SKM-1 (cell line): ENCODE data around the gene TXN.
"Not testable (repeated sequence)": the region's sequence is repeated elsewhere in the genome, so short reads cannot be mapped to it uniquely, and the experiment has no call there.

ENCODE experiments used
- DNase-seq: peaks from one replicate; lab custom pipeline; 2025; ENCODE audit not compliant: unreplicated experiment; lab: John Stamatoyannopoulos, UW

TXN gene

DNA sequence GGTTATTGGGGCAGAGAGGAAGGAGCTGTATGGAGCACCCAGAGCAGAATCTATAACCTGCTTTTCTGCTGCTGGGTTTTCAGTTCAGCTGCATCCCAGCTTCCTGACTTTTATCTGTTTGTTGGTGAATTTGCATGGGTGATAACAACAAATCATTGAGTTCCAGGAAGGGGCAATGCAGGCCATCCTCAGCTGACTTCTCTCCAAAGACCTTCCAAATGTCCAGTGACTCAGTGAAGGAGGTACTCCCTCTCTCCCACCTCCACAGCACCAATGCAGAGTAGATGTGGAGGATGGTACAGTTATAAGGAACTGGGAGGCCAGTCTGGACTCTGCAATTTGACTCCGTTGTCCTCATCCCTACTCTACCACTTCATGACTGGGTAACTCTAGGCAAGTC, 1.6 kb upstream of the TXN start:
- no peak for DNase-seq

DNA sequence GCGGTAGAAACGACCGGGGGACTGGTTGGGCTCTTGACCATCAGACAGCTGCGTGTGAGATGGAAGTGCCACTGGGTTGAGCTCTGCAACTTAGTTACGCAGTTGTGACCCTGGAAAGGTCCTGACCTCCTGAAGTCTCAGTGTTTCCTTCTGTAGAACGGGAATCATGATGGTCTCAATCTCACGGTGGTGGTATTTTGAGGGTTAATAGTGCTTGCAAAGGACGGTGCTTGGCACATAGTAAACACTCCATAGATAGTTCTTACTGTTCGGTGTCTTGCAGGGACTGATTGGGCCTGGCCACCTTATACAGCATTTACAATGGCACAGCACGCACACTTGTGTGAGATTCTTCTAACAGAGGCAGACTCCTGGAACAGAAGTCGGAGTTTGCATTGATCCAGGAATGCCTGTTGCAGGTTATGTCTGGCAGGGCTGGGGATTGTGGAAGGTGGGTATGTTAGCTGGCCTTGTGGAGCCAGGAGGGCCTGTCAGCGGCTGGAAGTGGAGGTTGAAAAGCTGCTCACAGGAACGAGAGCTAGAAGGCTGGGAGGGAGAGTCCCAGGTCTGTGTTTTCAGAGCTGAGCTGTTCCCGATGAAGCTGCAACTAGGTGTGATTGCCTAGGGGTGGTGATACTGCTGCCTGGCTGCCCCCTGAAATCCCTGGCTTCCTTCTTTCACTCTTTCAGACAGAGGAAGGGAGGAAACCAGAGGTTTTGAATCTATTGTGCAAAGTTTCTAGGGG, 962 bp upstream of the TXN start:
- DNase-seq = no peak

DNA sequence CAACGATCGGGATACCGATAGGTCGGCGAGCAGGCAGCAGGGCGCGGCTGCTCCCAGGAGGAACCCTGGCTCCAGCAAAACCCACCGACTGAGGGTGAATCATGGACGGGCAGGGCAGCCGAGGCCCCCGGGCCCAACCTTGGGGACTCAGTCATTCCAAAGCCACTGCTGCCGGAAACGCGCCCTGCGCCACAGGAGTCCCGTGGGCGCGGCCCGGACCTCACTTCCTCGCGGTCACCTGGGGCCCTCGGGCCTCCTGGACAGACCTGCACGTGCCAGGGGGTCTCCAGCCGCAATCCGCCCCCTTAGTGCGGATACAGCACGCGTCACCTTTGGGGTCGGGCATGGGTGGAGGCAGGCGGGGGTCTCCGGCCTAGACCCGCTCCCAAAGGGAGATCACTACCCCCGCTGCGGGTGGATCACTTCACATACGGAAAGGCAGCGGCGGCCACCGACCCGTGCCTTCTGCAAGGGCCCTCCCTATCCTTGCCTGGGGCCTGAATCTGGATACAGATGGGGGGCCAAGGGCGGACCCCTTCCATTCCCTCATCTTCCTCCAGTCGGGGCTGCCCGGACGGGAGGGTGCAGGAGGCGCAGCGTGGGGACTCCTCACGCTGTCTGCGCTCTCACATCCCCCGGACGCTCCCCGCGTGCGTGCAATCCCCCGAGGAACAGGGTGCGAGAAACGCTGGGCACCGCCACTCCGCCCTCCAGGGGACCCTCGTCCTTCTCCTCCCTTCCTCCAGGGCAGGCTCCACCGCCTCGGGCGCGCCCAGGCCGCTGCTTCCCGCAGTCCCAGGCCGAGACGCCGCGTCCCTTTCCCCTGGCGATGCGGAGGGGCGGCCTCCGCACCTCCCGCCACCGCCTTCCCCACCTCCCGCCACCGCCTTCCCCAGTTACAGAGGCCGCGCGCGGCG, 586 bp downstream of the TXN start:
- no peak for DNase-seq

DNA sequence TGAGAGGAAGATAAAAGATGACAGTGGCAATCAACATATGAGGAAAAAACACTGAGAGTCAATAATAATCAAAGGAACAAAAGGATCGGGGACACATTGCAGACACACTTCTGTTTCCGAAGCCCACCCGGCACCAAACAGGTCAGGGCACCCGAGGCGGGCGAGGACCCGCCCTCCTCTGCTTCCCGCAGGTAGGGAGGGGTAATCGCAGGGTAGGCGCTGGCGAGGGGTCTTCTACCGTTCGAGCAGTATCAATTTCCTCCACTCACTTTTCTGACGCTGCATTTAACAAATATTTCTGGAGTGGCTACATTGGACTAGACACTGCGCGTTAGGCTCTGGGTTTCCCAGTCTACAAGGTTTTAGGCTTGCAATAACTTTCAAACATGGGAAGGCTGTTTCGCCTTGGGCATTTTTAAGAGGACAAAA, 1.3 kb downstream of the TXN start:
- DNase-seq = no peak

DNA sequence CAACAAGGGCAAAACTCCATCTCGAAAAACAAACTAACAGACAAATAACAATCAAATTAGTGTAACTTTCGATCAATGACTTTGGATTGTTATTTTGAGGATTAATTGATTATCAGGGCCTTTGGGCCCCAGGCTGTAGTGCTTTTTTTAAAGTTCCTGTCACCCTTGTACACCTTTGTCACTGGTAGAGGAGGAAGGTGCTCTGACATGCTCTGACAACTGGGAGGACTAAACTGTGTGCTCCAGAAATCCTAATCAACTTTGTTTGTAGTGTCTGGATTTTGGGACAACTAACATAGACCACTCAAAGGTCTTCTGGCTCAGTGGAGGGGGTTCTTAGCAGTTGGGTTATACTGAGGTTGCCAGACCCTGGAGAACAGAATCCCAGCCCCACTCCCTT, 1.8 kb downstream of the TXN start:
- no peak for DNase-seq

DNA sequence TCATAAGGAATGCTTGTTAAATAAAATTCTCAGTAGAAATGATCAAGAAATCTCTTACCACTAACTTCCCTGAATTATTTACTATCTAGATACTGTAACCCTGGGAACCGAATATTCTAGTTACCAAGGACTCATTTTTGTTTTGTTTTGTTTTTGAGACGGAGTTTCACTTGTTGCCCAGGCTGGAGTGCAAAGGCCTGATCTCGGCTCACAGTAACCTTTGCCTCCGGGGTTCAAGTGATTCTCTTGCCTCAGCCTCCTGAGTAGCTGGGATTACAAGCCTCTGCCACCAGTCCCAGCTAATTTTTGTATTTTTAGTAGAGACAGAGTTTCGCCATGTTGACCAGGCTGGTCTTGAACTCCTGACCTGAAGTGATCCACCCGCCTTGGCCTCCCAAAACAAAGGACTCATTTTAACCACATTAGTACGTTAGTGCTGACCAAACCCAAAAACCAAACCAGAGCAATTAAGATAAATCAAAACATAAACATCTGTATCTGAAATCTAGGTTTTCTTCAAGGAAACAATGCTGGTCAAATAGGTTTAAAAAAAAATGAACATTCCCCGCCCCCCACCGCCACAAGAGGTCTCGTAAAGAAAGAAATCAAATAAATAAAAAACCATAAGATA, 3.7 kb downstream of the TXN start:
- DNase-seq = no peak

DNA sequence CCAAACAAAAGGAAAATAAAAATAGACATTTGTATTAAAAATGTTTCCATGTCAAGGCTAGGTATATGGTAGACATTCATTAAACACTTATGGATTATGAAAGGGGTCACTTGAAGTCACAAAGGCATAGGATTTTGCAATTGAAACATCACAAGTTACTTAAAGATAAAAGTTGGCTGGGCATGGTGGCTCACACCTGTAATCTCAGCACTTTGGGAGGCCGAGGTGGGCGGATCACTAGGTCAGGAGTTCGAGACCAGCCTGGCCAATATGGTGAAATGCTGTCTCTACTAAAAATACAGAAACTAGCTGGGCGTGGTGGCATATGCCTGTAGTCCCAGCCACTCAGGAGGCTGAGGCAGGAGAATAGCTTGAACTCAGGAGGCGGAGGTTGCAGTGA, 4.5 kb downstream of the TXN start:
- not testable (repeated sequence) for DNase-seq

DNA sequence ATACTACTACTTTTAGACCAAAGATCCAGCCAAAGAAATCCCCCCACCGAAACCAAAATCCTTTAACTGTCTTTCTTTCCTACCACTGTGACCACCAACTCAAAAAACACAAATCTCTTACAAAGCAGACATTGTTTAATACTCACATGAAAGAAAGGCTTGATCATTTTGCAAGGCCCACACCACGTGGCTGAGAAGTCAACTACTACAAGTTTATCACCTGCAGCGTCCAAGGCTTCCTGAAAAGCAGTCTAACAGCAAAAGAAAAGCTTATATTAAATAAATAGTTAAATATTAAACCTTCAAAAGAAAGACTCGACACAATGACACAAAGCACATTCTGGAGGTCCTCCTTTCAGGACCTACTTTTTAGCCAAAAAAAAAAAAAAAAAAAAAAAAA, 5.1 kb downstream of the TXN start:
- no peak for DNase-seq

DNA sequence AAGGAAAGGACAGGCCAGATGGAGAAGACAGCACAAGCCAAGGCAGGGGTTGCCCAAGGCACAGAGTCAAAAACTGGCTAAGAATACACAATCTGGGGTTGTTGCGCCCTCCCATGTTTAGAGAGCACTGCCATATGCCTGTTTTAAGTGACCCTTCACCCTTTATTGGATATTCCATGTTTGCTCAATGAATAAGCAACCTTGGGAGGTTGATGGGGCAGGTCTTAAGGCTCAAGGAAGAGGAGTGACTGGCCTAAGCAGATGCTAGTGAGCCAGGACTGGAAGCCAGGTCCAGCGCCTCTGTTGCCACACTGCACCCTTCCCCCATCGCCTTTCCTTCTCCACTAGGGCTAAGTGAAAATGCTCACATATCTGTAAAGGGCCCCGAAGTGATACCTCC, 6.7 kb downstream of the TXN start:
- no peak for DNase-seq

DNA sequence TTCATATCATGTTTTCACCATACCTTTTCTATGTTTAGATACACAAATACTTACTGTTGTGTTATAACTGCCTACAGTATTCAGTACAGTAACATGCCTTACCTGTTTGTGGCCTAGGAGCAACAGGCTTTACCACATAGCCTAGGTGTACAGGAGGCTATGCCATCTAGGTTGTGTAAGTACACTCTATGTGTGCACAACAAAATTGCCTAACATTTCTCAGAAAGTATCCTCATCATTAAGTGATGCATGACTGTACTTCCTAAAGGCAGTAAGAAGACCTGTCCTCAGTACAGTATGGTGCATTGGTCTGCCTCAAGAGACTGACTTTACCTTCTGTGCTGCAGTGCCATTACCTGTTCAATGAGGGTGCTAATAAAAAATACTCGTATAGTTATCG, 7.9 kb downstream of the TXN start:
- DNase-seq = no peak

DNA sequence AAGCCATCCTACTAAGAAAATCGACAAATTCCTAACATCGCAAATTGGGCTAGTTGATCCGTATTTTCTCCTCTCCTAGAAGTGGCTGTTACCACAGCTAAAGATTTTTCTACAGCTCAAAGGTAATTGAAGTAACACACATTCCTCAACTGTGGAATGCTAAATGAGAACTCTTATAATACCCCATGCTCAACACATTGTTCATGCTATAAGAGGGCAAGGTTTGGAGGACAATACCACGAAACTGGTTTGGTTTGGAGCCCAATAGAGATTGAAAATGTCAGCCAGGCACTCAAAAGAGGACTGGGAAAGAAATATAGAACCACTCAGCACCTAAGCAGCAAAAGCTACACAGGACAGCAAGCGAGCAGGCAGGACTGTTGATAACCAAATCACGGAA, 10.1 kb downstream of the TXN start:
- DNase-seq = no peak

DNA sequence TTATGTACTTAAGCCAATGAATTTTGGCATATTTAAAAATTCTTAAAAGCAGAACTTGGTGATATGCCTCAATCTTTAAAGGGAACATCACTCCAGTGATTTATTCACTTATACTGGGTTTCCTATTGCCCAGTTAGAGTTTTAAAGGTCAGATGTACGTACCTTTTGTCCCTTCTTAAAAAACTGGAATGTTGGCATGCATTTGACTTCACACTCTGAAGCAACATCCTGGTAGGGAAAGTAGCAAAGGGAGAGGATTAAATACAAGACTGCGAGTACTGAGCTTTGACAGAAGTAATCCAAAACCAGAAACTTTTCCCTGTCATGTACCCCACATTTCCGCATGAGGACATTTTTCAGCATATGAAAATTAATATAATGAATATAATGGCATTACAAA, 11.7 kb downstream of the TXN start:
- no peak for DNase-seq

DNA sequence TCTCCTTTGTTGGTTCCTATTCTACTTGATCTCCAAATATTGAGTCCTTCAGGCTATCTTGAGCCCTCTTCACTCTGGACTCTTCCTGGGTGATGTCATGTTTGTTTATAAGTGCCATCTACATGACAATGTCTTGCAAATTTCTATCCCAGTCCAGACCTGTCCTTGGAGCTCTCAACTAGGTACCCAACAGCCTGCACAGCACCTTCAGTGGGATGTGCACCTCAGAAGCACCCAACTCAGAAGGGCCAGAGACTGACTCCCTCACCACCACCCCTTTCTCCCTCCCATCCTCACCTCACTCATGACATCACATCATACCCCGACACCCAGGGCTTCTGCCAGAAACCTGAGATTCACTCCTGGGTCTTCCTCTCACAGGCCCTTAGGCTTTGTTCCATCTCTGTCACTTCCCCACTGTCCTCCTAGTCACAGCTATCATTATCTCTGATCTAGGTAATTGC, 14.4 kb downstream of the TXN start:
- DNase-seq = no peak

DNA sequence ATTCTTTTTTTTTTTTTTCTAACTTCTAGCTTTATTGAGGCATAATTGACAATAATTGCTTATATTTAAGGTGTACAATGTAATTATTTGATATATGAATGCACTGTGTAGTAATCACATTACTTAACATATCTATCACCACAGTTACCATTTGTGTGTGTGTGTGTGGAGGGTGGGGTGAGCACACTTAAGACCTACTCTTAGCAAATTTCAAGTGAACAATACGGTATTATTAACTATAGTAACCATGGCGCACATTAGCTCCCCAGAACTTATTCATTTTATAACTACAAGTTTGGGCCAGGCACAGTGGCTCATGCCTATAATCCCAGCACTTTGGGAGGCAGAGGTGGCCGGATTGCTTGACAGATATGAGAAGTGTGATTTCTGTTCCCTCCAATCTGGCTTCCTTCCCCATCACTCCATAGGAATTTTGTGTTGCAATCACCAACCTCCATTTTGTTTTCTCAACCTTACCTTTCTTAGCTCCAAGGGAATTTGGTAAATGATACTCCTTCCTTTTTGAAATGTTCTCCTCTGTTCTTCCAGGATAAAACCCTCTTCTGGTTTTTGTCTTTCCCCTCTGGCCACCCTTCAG, 14.9 kb downstream of the TXN start:
- DNase-seq = no peak

DNA sequence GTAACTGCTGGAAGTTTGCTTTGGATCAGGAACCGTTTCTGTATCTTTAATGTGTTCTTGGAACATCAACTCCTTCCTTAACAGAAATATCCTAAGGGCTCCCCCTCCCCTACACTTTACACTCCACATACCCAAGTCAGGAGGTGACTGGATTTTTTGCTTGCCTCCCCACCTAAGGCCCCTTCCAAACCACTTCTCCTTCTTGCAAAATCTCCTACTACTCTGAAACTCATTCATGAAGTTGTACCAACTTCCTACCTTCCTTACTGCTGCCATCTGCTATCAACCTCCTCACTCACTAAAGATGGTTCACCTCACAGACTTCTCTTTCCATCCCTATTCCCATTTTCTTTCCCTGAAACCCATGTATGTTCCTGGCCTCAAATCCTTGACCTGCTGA, 16.1 kb downstream of the TXN start:
- DNase-seq = no peak

DNA sequence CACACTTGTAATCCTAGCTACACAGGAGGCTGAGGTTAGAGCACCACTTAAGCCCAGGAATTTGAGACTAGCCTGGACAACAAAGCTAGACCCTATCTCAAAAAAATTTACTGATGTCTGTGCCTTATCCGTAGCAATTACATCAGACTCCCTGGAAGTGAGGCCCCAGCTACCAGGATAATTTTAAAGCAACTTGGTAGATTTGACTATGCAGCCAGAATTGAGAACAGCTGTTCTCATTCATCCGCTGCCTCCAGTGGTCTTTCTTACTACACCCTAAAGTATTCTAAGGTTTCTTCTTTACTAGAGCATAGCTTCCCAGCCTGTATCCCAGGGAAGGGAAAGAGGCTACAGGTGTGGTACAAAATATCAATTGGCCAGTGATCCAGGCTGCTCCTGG, 28.0 kb downstream of the TXN start:
- DNase-seq = no peak

DNA sequence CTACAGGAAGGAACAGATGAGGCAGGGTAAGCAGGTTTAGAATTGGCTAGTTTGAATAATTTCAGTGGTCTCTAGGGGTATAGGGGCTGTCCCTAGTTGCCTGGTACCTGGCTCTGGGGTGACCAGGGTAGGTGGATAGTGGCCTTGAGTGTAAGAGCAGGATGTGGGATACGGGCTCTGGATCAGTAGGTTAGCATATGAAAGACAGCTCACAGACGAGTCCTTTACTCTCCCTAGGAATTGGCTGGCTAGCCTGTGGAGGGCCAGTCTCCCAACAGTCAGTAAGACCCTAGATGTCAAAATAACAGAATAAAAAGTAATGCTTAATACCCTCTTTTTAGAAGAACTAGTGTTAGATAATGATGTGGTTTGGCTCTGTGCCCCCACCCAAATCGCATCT, 31.7 kb downstream of the TXN start:
- no peak for DNase-seq

DNA sequence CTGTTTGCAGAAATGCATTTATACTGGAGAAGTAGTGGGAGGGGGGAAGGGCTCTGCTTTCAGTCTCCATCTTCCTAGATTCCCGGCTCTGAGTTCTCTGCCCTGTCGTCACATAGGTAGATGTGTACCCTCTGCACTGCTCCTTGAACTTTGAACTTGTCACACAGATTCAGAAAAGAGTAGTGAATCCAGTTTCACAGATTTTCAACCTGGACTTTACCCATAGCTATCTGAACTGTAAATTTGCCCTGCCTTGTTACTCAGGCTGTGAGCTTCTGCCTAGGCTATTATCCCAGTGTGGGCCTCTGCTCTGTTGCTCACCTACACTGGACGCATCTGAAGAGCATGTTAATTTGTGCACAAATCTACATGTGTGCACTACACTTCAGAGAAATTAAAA, 35.5 kb downstream of the TXN start:
- DNase-seq = no peak

DNA sequence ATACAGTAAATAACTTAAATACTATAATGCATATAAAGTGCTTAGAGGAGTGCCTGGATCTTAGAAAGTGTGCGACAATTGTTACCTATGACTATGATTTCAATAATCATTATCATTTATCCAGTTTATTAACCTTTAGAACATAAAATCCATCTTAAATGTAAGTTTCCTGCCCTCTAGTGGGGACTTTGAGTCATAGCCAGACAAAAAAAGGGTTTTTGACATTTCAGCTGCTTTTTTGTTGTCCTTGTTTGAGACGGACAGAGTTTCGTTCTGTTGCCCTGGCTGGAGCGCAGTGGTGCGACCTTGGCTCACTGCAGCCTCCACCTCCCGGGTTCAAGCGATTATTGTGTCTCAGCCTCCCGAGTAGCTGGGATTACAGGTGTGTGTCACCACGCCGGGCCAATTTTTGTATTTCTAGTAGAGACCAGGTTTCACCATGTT, 38.6 kb downstream of the TXN start:
- peak; percentile 1 for DNase-seq

DNA sequence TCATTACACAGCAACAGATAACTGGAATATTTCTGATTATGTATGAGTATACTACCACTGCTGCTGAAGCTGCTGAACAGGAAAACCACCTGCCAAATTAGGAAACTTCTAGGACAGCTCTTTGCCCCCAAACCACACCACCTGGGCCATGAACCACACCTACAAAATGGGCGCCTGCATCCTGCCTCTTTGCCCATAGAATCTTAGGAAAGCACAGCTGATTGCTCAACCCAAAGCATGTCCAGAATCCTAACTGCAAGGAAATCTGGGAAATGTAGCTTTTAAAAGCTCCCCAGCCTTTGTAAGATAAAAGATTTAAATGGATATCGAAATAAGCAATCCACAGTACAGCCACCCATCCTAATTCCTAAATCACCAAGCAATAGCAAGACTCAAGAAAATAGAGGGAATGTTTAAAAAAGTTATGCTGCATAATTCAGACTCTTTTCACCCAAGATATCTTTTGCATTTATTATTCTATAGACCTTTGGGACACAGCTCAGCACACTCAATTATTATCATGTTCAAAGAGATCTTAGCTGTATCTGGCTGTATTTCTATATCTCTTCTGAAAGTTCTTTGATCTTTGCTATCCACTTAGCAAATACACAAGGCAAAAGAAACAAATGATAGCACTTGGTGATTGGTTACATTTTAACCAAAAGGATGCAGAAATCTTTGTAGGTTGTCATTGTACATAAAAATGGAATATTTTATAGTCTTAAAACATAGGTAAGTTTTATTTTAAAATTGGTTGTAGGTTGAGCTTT, 41.5 kb downstream of the TXN start:
- DNase-seq = no peak

DNA sequence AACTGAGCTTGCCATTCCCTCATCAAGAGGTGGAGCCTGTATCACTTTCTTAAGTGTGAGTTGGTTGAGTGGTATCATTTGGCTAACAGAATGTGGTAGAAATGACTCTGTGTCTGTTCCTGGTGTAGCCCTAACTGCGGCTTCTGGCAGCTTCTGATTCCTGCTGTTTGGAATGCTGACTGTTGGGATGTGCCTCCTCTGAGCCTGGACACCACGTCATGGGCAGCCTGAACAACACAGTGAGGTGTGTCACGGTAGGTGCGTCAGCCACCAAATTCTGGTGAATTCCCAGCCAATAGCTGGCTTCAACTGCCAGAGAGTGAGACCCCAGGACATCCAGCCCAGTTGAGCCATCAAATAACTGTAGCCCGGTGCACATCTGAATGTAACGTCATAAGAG, 42.2 kb downstream of the TXN start:
- DNase-seq = no peak
